ENCODE results near the gene ZBTB46.

ZBTB46 gene

GRCh38 chr20:63718996-63719395, 112.1 kb downstream of the ZBTB46 start:
- Histone ChIP-seq H3K27me3 (ENCODE audit: insufficient read depth, low read depth, severe bottlenecking) (no peaks in the 10 kb centered on the region), H3K27ac (no peak overlapping the region), H3K36me3 (peaks cover 51% of the 10 kb centered on the region), H3K9me3 (ENCODE audit: severe bottlenecking) (no peaks in the 10 kb centered on the region), H3K4me3 (ENCODE audit: low read depth, low read length) (no peak overlapping the region)
- no peak for TF ChIP-seq CTCF (IDR thresholded peaks at IDR 0.05; ENCODE audit: low read depth, low read length)
- DNase-seq: no peak

- Histone ChIP-seq H3K4me3 (ENCODE audit: low read depth, low read length) (no peak overlapping the region), H3K27me3 (ENCODE audit: insufficient read depth, low read depth, severe bottlenecking) (no peaks in the 10 kb centered on the region), H3K36me3 (peaks cover 73% of the 10 kb centered on the region), H3K27ac (no peak overlapping the region), H3K9me3 (ENCODE audit: severe bottlenecking) (no peaks in the 10 kb centered on the region)
- DNase-seq: no peak
- TF ChIP-seq CTCF (IDR thresholded peaks at IDR 0.05; ENCODE audit: low read depth, low read length): no peak
Observed at GRCh38 chr20:63714858-63715257, 116.2 kb downstream of the ZBTB46 start.

GRCh38 chr20:63712191-63712590, 118.9 kb downstream of the ZBTB46 start:
- H3K9me3 ChIP-seq (ENCODE audit: severe bottlenecking): no peaks in the 10 kb centered on the region
- TF ChIP-seq CTCF (IDR thresholded peaks at IDR 0.05; ENCODE audit: low read depth, low read length): no peak
- no peak overlapping the region for H3K27ac ChIP-seq
- H3K36me3 ChIP-seq: peaks cover 71% of the 10 kb centered on the region
- H3K27me3 ChIP-seq (ENCODE audit: insufficient read depth, low read depth, severe bottlenecking): no peaks in the 10 kb centered on the region
- H3K4me3 ChIP-seq (ENCODE audit: low read depth, low read length): no peak overlapping the region
- DNase-seq: no peak

- Histone ChIP-seq H3K36me3 (peaks cover 76% of the 10 kb centered on the region), H3K27ac (no peak overlapping the region), H3K9me3 (ENCODE audit: severe bottlenecking) (no peaks in the 10 kb centered on the region), H3K4me3 (ENCODE audit: low read depth, low read length) (no peak overlapping the region), H3K27me3 (ENCODE audit: insufficient read depth, low read depth, severe bottlenecking) (no peaks in the 10 kb centered on the region)
- no peak for TF ChIP-seq CTCF (IDR thresholded peaks at IDR 0.05; ENCODE audit: low read depth, low read length)
- DNase-seq: no peak
Observed at GRCh38 chr20:63711085-63711645, 119.9 kb downstream of the ZBTB46 start.

GRCh38 chr20:63709149-63709527, 121.9 kb downstream of the ZBTB46 start:
- TF ChIP-seq CTCF (IDR thresholded peaks at IDR 0.05; ENCODE audit: low read depth, low read length): no peak
- no peak for DNase-seq
- H3K27ac ChIP-seq: no peak overlapping the region
- no peaks in the 10 kb centered on the region for H3K27me3 ChIP-seq (ENCODE audit: insufficient read depth, low read depth, severe bottlenecking)
- peaks cover 80% of the 10 kb centered on the region for H3K36me3 ChIP-seq
- H3K4me3 ChIP-seq (ENCODE audit: low read depth, low read length): no peak overlapping the region
- no peaks in the 10 kb centered on the region for H3K9me3 ChIP-seq (ENCODE audit: severe bottlenecking)

Measured in WERI-Rb-1 (cell line).